ENCODE data around the gene UQCRH. TPM values are rescaled to one million over a fixed set of nuclear protein-coding genes. Genes with fewer than 3 reads are reported as not detected.
A peak's percentile ranks its signal among the peaks of the same experiment; 100 is the strongest.
"Not testable (repeated sequence)": the region's sequence is repeated elsewhere in the genome, so short reads cannot be mapped to it uniquely, and the experiment has no call there.

Gene UQCRH
- total RNA-seq, 2 donors from 2014 or later: 272 to 374 TPM

DNA sequence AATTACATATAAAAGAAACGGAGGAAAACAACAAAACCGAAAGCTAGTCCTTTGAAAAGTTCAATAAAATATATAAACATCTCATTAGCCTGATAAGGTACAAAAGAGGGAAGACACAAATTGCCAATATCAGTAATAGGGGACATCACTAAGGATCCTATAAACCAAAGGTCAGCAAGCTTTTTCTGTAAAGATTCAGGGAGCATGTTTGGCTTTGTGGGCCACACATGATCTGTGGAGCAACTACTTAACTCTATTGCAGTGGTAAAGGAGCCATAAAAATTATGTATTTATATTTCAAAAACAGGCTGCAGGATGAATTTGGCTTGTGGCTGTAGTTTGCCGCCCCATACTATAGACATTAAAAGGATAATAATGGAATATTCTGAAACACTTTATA lies 31.6 kb downstream of the UQCRH start:
- Mint-ChIP-seq H3K4me3 (no peak overlapping the region), H3K27me3 (no peaks in the 10 kb centered on the region), H3K9me3 (no peaks in the 10 kb centered on the region), H3K27ac (no peak overlapping the region), H3K4me1 (peaks cover 4% of the 10 kb centered on the region), H3K36me3 (ENCODE audit: low read depth) (no peaks in the 10 kb centered on the region)
- ATAC-seq (replicated peaks): no peak

DNA sequence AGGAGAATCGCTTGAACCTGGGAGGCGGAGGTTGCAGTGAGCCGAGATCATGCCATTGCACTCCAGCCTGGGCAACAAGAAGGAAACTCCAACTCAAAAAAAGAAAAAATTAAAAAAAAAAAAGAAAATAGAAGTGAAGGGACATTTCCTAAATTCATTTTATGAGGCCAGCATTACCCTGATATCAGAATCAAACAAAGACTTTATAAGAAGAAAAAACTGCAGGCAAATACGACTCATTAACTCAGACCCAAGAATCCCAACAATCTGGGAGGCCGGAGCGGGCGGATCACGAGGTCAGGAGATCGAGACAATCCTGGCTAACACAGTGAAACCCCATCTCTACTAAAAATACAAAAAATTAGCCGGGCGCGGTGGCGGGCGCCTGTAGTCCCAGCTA lies 33.9 kb downstream of the UQCRH start:
- not testable (repeated sequence) for H3K27ac Mint-ChIP-seq; H3K4me3 Mint-ChIP-seq; ATAC-seq (replicated peaks); H3K9me3 Mint-ChIP-seq; H3K27me3 Mint-ChIP-seq
- Mint-ChIP-seq H3K4me1 (peaks cover 21% of the 10 kb centered on the region), H3K36me3 (ENCODE audit: low read depth) (peaks cover 23% of the 10 kb centered on the region)

DNA sequence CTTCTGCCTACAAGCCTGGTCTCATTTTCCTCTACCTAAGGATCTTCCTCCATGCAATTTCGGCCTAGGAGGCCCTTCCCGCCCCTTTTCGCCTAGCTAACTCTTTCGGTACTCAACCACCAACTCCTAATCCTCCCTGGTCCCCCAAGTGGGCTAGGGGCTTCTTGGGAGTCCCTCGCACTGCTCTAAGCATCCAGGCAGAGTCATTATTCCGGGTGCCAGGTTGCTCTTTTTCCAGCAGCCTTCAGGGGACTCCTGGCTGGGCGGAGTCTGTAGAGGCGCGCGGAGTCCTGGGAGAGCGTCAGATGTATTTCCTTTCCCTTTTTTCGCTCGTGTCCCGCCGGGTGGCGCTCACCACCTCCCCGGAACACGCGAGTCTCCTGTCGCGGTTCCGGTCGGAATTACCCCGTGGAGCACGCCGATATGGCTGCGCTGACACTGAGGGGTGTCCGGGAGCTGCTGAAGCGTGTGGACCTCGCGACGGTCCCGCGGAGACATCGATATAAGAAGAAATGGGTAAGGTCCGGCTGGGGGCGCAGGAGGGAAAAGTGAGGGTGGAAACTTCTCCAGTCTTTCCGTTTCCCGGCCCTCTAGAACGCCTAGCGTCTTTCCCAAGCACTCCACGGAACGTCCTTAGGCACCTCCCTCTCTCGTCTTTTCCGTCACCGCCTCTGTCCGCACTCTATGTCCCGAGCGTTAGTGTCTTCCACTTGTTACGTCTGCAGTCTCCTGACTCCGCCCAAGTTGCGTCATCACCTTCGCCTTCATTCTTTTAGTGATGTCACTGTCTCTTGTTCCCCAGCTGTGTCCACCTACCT lies 37.1 kb downstream of the UQCRH start, which contains the start of gene NSUN4:
Gene NSUN4 (plus strand): TSS at position 404 of the 818 bp plus-strand sequence. CDS start 20 bp downstream, at position 424.
- Mint-ChIP-seq H3K36me3 (ENCODE audit: low read depth) (peaks cover 55% of the 10 kb centered on the region), H3K27me3 (no peaks in the 10 kb centered on the region), H3K4me1 (peaks cover 31% of the 10 kb centered on the region), H3K4me3 (peak within 1 kb of the TSS; percentile 95), H3K27ac (peak within 1 kb of the TSS; percentile 98), H3K9me3 (no peaks in the 10 kb centered on the region)
- ATAC-seq (replicated peaks): peak; percentile 94

DNA sequence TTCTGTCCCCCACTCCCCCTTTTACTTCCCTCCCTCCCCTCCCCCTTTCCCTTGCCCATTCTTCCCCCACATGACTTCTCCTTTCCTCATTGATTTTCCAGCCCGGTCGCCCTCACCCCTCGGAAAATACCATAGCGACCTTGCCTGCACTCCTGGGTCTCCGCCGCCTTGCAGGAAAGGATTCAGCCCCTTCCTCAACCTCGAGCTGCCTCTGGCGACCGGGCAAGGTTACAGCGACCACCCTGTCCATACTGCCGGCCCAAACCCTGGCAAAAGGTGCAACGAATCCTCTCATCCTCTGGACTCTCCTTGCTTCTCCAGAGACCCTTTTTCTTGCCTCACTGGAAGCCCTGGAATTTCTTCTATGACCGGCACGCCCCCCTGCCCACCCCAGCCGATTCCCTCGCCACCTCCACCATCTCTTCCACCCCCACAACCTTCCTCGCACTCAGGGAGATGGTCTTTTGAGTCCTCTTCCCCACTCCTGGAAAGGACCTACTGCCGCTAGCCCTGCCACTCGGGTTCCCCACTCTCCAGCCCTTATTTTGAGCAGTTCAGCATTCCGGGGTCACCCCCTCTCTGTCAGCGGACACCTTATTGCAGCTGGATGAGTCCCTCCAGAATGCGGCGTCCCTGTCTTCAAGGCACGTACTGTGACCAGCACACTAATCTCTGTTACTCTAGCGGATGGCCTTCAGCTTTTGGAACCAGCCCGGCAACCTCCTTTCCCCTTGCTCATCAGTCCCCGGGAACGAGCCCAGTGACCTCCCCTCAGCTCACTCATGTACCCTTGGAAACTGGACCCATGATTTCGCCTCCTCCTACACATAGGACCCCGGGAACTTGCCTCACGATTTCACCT lies 38.0 kb downstream of the UQCRH start:
- peaks cover 31% of the 10 kb centered on the region for H3K4me1 Mint-ChIP-seq
- peaks cover 63% of the 10 kb centered on the region for H3K36me3 Mint-ChIP-seq (ENCODE audit: low read depth)
- no peaks in the 10 kb centered on the region for H3K9me3 Mint-ChIP-seq
- H3K27me3 Mint-ChIP-seq: no peaks in the 10 kb centered on the region
- peak overlapping the region; percentile 95 for H3K4me3 Mint-ChIP-seq
- ATAC-seq (replicated peaks): no peak
- peak overlapping the region; percentile 98 for H3K27ac Mint-ChIP-seq

DNA sequence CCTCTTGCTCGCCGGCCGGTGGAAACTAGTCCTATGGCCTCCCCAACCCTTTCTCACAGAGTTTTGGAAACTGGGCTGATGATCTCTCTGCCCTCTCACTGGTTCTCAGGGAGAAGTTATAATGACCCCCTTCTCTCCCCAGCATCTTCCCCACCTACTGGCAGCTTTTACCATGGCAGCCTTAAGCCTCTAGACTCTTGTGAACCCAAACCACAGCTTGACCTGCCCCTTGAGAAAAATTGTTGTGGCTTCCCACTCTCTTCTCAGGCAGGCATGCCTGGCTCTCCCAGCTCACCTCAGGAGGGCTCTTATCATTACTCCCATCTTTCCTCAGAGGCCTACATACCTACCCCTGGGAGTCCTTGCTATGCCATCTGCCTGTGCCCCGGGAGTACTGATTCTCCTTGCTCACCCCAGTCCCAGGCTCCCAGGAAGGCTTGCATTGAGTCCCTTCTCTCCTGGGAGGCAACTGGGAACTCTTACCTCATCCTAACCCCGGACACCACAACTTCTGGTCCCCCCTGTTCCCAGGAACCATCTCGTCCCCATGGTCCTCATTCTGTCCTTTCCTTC lies 38.7 kb downstream of the UQCRH start:
- Mint-ChIP-seq H3K4me1 (peaks cover 31% of the 10 kb centered on the region), H3K27ac (peak overlapping the region; percentile 98), H3K27me3 (no peaks in the 10 kb centered on the region), H3K36me3 (ENCODE audit: low read depth) (peaks cover 70% of the 10 kb centered on the region), H3K9me3 (no peaks in the 10 kb centered on the region), H3K4me3 (peak overlapping the region; percentile 95)
- no peak for ATAC-seq (replicated peaks)

DNA sequence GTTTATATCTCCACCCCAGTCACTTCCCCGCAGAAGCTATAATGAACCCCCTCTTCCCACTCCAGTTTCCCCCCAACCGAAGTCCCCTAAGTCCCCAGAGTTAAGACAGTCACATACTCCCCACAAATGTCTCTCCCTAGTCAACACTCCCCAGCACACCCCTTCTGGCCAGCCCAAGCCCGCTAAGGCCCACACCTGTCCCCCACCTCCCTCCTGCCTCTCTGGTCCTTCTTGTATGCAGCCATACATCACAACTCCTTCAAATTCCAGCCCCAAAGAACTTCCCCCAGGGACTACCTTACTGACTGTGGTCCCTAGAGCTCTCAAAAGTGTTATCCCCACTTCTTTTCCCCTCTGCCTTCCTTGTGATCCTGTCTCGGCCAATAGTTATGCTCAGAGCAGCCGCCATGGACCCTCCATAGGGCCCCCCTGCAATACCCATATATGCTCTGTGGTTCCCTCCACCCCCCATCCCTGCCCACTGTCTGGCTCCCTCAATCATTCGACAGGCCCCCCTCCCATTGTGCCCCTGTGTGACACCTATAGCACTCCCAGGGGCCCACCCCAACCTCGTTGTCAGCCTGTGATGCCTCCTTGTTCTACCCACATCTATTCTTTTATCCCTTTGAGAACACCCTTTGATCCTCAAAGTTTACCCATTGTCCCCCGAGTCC lies 39.3 kb downstream of the UQCRH start:
- no peaks in the 10 kb centered on the region for H3K9me3 Mint-ChIP-seq
- ATAC-seq (replicated peaks): no peak
- H3K4me3 Mint-ChIP-seq: peak overlapping the region; percentile 95
- H3K36me3 Mint-ChIP-seq (ENCODE audit: low read depth): peaks cover 77% of the 10 kb centered on the region
- peaks cover 36% of the 10 kb centered on the region for H3K4me1 Mint-ChIP-seq
- H3K27me3 Mint-ChIP-seq: no peaks in the 10 kb centered on the region
- H3K27ac Mint-ChIP-seq: peak overlapping the region; percentile 98

DNA sequence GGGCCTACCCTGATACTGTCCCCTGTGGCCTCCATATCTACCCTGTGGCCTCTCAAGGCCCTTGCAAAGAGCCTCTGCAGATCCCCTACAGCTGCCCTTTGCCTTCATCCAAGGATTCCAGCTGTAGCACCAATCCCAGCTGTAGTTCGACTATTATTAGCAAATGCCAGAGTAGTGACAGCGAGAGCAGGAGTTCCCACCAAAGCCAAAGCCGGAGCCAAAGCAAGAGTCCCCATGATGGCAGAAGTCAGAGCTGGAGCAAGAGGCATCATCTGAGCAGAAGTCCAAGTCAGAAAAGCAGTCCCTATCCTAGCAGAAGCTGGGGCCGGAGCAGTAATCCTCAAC lies 39.8 kb downstream of the UQCRH start:
- Mint-ChIP-seq H3K4me3 (no peak overlapping the region), H3K36me3 (ENCODE audit: low read depth) (peaks cover 82% of the 10 kb centered on the region), H3K9me3 (no peaks in the 10 kb centered on the region), H3K27ac (peak overlapping the region; percentile 98), H3K27me3 (no peaks in the 10 kb centered on the region), H3K4me1 (peaks cover 40% of the 10 kb centered on the region)
- ATAC-seq (replicated peaks): no peak

DNA sequence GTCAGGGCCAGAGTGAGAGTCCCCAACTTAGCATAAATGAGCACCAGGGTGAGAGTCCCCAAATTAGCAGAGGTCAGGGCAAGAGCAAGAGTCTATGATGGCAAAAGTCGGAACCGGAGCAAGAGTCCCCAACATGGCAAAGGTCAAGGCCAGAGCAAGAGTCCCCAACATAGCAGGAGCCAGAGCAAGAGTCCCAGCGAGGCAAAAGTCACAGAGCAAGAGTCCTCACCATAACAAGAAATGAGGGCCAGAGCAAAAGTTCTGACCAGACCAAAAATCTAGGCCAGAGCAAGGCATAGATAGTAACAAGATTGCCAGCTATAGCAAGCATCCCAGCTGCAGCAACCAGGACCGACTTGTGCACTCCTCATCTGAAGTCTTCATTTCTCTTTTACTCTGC lies 40.2 kb downstream of the UQCRH start:
- Mint-ChIP-seq H3K4me3 (no peak overlapping the region), H3K9me3 (no peaks in the 10 kb centered on the region), H3K27me3 (no peaks in the 10 kb centered on the region), H3K27ac (peak overlapping the region; percentile 98), H3K36me3 (ENCODE audit: low read depth) (peaks cover 86% of the 10 kb centered on the region), H3K4me1 (peaks cover 38% of the 10 kb centered on the region)
- no peak for ATAC-seq (replicated peaks)

DNA sequence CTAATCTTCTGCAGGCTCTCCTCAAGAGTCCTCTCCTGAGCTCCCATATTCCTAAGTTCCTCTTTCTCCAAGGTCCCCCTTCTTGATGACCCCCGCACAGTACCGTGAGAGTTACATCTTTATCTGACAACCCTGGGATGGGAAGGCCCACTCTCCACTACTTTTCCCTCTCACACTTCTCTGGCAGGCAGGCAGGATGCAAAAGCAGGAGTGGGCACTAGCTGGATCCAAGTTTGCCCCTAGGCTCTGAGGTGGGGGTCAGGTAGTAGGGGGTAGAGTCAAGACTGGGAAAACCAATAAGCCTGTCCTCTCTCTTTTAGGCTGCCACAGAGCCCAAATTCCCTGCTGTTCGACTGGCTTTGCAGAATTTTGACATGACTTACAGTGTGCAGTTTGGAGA lies 41.0 kb downstream of the UQCRH start:
- no peak for ATAC-seq (replicated peaks)
- no peaks in the 10 kb centered on the region for H3K9me3 Mint-ChIP-seq
- no peaks in the 10 kb centered on the region for H3K27me3 Mint-ChIP-seq
- peak overlapping the region; percentile 98 for H3K27ac Mint-ChIP-seq
- peaks cover 36% of the 10 kb centered on the region for H3K4me1 Mint-ChIP-seq
- H3K36me3 Mint-ChIP-seq (ENCODE audit: low read depth): peaks cover 93% of the 10 kb centered on the region
- no peak overlapping the region for H3K4me3 Mint-ChIP-seq

DNA sequence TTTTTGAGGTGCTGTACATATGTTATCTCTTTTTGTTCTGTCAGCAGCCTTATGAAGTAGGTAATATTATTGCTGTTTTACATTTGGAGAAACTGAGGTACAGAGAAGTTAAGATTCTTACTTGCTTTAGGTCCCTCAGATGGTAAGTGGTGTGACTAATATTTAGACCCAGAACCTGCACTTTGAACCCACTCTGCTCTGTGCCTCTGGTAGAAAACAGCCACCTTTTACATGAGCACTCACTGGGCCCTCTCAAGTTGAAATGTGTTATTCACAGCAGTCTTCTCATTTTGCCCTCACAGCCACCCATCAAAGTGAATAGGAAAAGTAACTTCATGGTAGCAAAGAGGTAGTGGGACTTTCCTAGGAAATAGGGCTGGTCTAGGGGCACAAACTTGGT lies 41.8 kb downstream of the UQCRH start:
- H3K9me3 Mint-ChIP-seq: no peaks in the 10 kb centered on the region
- H3K36me3 Mint-ChIP-seq (ENCODE audit: low read depth): peaks cover 99% of the 10 kb centered on the region
- H3K27me3 Mint-ChIP-seq: no peaks in the 10 kb centered on the region
- no peak overlapping the region for H3K27ac Mint-ChIP-seq
- ATAC-seq (replicated peaks): no peak
- no peak overlapping the region for H3K4me3 Mint-ChIP-seq
- peaks cover 36% of the 10 kb centered on the region for H3K4me1 Mint-ChIP-seq

DNA sequence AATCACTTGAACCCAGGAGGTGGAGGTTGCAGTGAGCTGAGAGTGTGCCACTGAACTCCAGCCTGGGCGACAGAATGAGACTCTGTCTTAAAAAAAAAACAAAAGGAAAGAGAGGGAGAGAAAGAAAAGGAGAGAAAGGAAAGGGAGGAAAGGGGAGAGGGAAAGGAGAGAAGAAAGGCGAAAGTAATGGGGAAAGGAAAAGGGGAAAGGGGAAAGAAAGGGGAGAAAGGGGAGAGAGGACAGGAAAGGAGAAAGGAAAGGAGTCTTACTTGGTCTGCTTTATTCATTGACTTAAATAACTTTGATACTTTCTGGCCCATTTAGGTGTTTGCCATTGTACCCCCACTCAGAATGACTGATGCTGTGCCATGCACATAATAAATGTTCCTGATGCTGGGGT lies 48.9 kb downstream of the UQCRH start:
- no peaks in the 10 kb centered on the region for H3K9me3 Mint-ChIP-seq
- no peak overlapping the region for H3K27ac Mint-ChIP-seq
- H3K4me1 Mint-ChIP-seq: peaks cover 9% of the 10 kb centered on the region

DNA sequence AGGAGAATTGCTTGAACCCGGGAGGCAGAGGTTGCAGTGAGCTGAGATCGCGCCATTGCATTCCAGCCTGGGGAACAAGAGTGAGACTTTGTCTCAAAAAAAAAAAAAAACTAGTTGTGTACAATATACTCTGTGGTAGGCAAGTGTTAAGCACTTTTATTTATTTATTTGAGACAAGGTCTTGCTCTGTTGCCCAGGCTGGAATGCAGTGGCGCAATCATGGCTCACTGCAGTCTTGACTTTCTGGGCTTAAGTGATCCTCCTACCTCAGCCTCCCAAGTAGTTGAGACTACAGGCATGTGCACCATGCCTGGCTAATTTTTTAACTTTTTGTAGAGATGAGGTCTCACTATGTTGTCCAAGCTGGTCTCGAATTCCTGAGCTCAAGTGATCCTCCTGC lies 52.4 kb downstream of the UQCRH start:
- H3K27me3 Mint-ChIP-seq; H3K4me3 Mint-ChIP-seq; H3K4me1 Mint-ChIP-seq; H3K9me3 Mint-ChIP-seq; H3K27ac Mint-ChIP-seq; ATAC-seq (replicated peaks): not testable (repeated sequence)
- peaks cover 89% of the 10 kb centered on the region for H3K36me3 Mint-ChIP-seq (ENCODE audit: low read depth)

More for the DNA sequence above, 48.9 kb downstream of the UQCRH start:
- no peak for ATAC-seq (replicated peaks)
- Mint-ChIP-seq H3K36me3 (ENCODE audit: low read depth) (peaks cover 93% of the 10 kb centered on the region), H3K4me3 (no peak overlapping the region), H3K27me3 (no peaks in the 10 kb centered on the region)

DNA sequence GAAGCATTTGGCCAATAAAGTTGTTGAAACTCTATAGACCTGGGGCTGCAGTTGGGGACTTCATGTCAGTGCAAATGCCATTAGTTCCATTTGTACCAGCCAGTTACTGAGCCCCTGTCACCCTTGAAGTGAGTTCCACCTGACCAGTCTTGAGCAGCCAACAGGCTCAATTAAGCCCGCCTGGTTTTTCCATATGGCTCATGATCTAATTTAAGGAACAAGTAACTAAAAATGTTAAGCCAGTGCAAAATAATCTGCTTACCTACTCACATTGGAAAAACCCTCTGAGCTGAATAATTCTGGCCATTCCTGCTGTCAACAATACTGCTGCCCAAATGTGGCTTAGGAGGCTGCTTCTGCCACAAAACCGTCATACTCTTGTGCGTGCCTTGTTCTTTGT lies 58.7 kb downstream of the UQCRH start:
- no peak overlapping the region for H3K4me3 Mint-ChIP-seq
- H3K36me3 Mint-ChIP-seq (ENCODE audit: low read depth): peaks cover 88% of the 10 kb centered on the region
- no peaks in the 10 kb centered on the region for H3K9me3 Mint-ChIP-seq
- no peak for ATAC-seq (replicated peaks)
- no peaks in the 10 kb centered on the region for H3K27me3 Mint-ChIP-seq
- H3K4me1 Mint-ChIP-seq: no peaks in the 10 kb centered on the region
- H3K27ac Mint-ChIP-seq: peak overlapping the region; percentile 34

DNA sequence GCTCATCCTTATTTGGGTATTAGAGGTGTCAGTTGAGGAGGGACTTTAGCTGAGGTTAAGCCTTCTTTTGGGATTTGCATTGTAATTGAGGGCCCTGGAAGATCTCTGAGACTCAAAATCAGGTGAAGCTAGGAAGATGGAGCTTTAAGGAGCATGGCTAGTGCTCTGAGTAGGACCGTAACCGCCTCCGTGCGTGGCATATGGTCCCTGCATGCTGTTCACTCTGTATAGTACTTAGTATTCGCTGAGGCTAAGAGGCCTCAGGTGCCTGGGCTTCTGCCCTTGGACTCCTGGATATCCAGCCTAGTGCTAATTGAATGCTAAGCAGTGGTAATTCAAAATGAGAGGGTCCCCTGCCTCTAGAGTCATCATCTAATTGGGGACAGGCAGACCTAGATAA lies 59.6 kb downstream of the UQCRH start:
- Mint-ChIP-seq H3K4me1 (no peaks in the 10 kb centered on the region), H3K27me3 (no peaks in the 10 kb centered on the region), H3K9me3 (no peaks in the 10 kb centered on the region), H3K36me3 (ENCODE audit: low read depth) (peaks cover 90% of the 10 kb centered on the region), H3K4me3 (no peak overlapping the region), H3K27ac (no peak overlapping the region)
- ATAC-seq (replicated peaks): no peak

Measured in activated T-helper 17 cell treated with anti-CD3 and anti-CD28 coated beads, Interleukin-2, amount 50 U/mL, for 72 hours (primary cell).